Sigmoid colon (tissue), 7 donors: ENCODE results near the gene THSD1. TPM values are rescaled to one million over a fixed set of nuclear protein-coding genes. Genes with fewer than 3 reads are reported as not detected.
"Not testable (repeated sequence)": the region's sequence is repeated elsewhere in the genome, so short reads cannot be mapped to it uniquely, and the experiment has no call there.

Experiments
- DNase-seq: peaks from one replicate; pipeline ENCODE4 v3.0.0-alpha.2; 2019
- H3K27ac ChIP-seq, 4 donors: fragments of 200-600 bp; sonication (generic); one replicate each; pipeline ENCODE4 v1.5.1; 2016 to 2019; ENCODE audit warnings: mild to moderate bottlenecking in 1 of 4
- H3K27me3 ChIP-seq, 3 donors: fragments of 200-600 bp; sonication (generic); one replicate each; pipeline ENCODE4 v1.5.1; 2019; ENCODE audit warnings: mild to moderate bottlenecking in 1 of 3
- H3K36me3 ChIP-seq, 4 donors: fragments of 200-600 bp; sonication (generic); one replicate each; pipeline ENCODE4 v1.5.1; 2016 to 2019
- H3K4me1 ChIP-seq, 4 donors: fragments of 200-600 bp; sonication (generic); one replicate each; pipeline ENCODE4 v1.5.1; 2017 to 2019
- H3K4me3 ChIP-seq, 4 donors: fragments of 200-600 bp; sonication (generic); one replicate each; pipeline ENCODE4 v1.5.1; 2017 to 2019; ENCODE audit warnings: mild to moderate bottlenecking in 2 of 4, moderate library complexity in 1 of 4
- H3K9me3 ChIP-seq, 4 donors: fragments of 200-600 bp in 3 of 4; sonication (generic) in 3 of 4; one replicate each; pipeline versions ENCODE4 v1.5.1 to v1.6.1; 2013 to 2019
- CTCF ChIP-seq, 4 experiments: fragments of 450-650 bp in 3 of 4; fragments of 200-600 bp in 1 of 4; IDR thresholded peaks; one replicate each; pipeline ENCODE4 v1.5.1; 2016 to 2019; ENCODE audit warnings: antibody characterized with exemption in 4 of 4, mild to moderate bottlenecking in 3 of 4, moderate library complexity in 2 of 4
- EP300 ChIP-seq, 4 donors: sonication (generic); formaldehyde crosslinking; IDR thresholded peaks; one replicate each; pipeline ENCODE4 v1.6.1; 2017; ENCODE audit warnings: antibody characterized with exemption in 4 of 4
- POLR2A ChIP-seq, 2 donors: fragments of 450-650 bp; IDR thresholded peaks; one replicate each; pipeline ENCODE4 v1.6.1; 2016; ENCODE audit warnings: antibody characterized with exemption in 2 of 2, mild to moderate bottlenecking in 2 of 2, moderate library complexity in 2 of 2
- POLR2AphosphoS5 ChIP-seq, 4 donors: sonication (generic); formaldehyde crosslinking; IDR thresholded peaks; one replicate each; pipeline ENCODE4 v1.6.1; 2017; ENCODE audit warnings: antibody characterized with exemption in 4 of 4
- WGBS, 2 donors: extraction: QIAGEN DNeasy Blood & Tissue Kit; methylation state at CpG; one replicate each; pipeline ENCODE4 v1.1.7; 2013; 5-methylcytosine and 5-hydroxymethylcytosine counted together
- intact Hi-C: fragments of 100-400 bp; cut with DNase I; formaldehyde crosslinking; loops from one replicate; pipeline ENCODE4 v1.15.1; 2023
- polyA plus RNA-seq, 3 donors: library from polyadenylated mRNA; stranded (reverse); fragments of 200-250 nt; gene quantifications; one replicate each; pipeline ENCODE4 v1.2.3, GENCODE V29; 2013
- total RNA-seq, 4 donors: library from RNA; depleted of rRNA; stranded (reverse); fragments of >200 nt; gene quantifications; one replicate each; pipeline ENCODE4 v1.1.0, GENCODE V29; 2016
- donor health status: healthy with polysubstance abuse.
- donor health status: Bipolar disorder and iron deficiency.
- donor health status: healthy.

Gene THSD1
- total and polyA plus RNA-seq, 7 donors: 0.60 to 6.4 (median 3.6) TPM; not detected in 1

- Histone ChIP-seq H3K9me3 (no peaks in the 10 kb centered on the region), H3K36me3 (no peaks in the 10 kb centered on the region), H3K4me1 (no peaks in the 10 kb centered on the region), H3K27ac (no peak overlapping the region), H3K27me3 (no peaks in the 10 kb centered on the region), H3K4me3 (no peak overlapping the region)
- no peak for DNase-seq
- no peak for TF ChIP-seq POLR2A (IDR thresholded peaks at IDR 0.05)
- no peak for TF ChIP-seq POLR2AphosphoS5 (IDR thresholded peaks at IDR 0.05)
- TF ChIP-seq CTCF (IDR thresholded peaks at IDR 0.05): no peak
- TF ChIP-seq EP300 (IDR thresholded peaks at IDR 0.05): no peak
- WGBS, 2 donors: 43 to 66% methylated on average over 4 of the region's 4 CpGs
- intact Hi-C loops: no loop called here
Observed at GRCh38 chr13:52366291-52366690, 39.7 kb downstream of the THSD1 start.

- H3K4me1 ChIP-seq, H3K4me3 ChIP-seq, DNase-seq, H3K9me3 ChIP-seq, H3K27ac ChIP-seq, intact Hi-C loops, H3K27me3 ChIP-seq, H3K36me3 ChIP-seq: not testable (repeated sequence)
- WGBS, 2 donors: 75 to 88% methylated on average over 5 of the region's 6 CpGs
Observed at GRCh38 chr13:52362169-52362887, 43.6 kb downstream of the THSD1 start.

GRCh38 chr13:52361225-52361624, 44.7 kb downstream of the THSD1 start:
- Histone ChIP-seq H3K9me3 (no peaks in the 10 kb centered on the region), H3K27ac (no peak overlapping the region), H3K4me3 (no peak overlapping the region), H3K36me3 (no peaks in the 10 kb centered on the region), H3K4me1 (no peaks in the 10 kb centered on the region), H3K27me3 (no peaks in the 10 kb centered on the region)
- intact Hi-C loops: no loop called here
- DNase-seq: no peak
- 85 to 91% methylated on average over 4 of the region's 4 CpGs for WGBS, 2 donors
- TF ChIP-seq CTCF (IDR thresholded peaks at IDR 0.05) (no peak), EP300 (IDR thresholded peaks at IDR 0.05) (no peak), POLR2A (IDR thresholded peaks at IDR 0.05) (no peak), POLR2AphosphoS5 (IDR thresholded peaks at IDR 0.05) (no peak)

GRCh38 chr13:52359534-52359933, 46.4 kb downstream of the THSD1 start:
- H3K27me3 ChIP-seq: no peaks in the 10 kb centered on the region
- H3K9me3 ChIP-seq: no peaks in the 10 kb centered on the region
- intact Hi-C loops: no loop called here
- no peak overlapping the region for H3K4me3 ChIP-seq
- TF ChIP-seq EP300 (IDR thresholded peaks at IDR 0.05) (no peak), POLR2A (IDR thresholded peaks at IDR 0.05) (no peak), POLR2AphosphoS5 (IDR thresholded peaks at IDR 0.05) (no peak), CTCF (IDR thresholded peaks at IDR 0.05) (no peak)
- no peaks in the 10 kb centered on the region for H3K36me3 ChIP-seq
- H3K4me1 ChIP-seq: no peaks in the 10 kb centered on the region
- 28 to 65% methylated on average over 4 of the region's 4 CpGs for WGBS, 2 donors
- DNase-seq: no peak
- H3K27ac ChIP-seq: no peak overlapping the region

- Histone ChIP-seq H3K27ac (no peak overlapping the region), H3K36me3 (no peaks in the 10 kb centered on the region), H3K4me3 (no peak overlapping the region), H3K27me3 (no peaks in the 10 kb centered on the region), H3K9me3 (no peaks in the 10 kb centered on the region), H3K4me1 (no peaks in the 10 kb centered on the region)
- 91 to 93% methylated on average over 2 of the region's 2 CpGs for WGBS, 2 donors
- intact Hi-C loops: no loop called here
- DNase-seq: no peak
- TF ChIP-seq POLR2AphosphoS5 (IDR thresholded peaks at IDR 0.05) (no peak), EP300 (IDR thresholded peaks at IDR 0.05) (no peak), CTCF (IDR thresholded peaks at IDR 0.05) (no peak), POLR2A (IDR thresholded peaks at IDR 0.05) (no peak)
Observed at GRCh38 chr13:52356327-52356726, 49.6 kb downstream of the THSD1 start.
